Measurements from ENCODE around the gene P3H4. TPM values are rescaled to one million over a fixed set of nuclear protein-coding genes. Genes with fewer than 3 reads are reported as not detected.

Gene P3H4
- total RNA-seq, 2 experiments from 2014 or later = 2.2 TPM; not detected in 1

GRCh38 chr17:41801374-41802271 lies 10.1 kb downstream of the P3H4 start:
- peak overlapping the region; percentile 70 for H2AFZ ChIP-seq (ENCODE audit: low read length)
- BruUV-seq (replicated peaks) = no TSS peak
- peak; percentile 82 for DNase-seq (ENCODE audit: low spot score)

GRCh38 chr17:41800601-41801373 lies 11.0 kb downstream of the P3H4 start:
- no peak overlapping the region for H3K4me3 ChIP-seq (ENCODE audit: low read depth, low read length, poor library complexity, severe bottlenecking)
- H3K27ac ChIP-seq (ENCODE audit: low read depth, low read length, poor library complexity, severe bottlenecking) = no peak overlapping the region
- no peaks in the 10 kb centered on the region for H4K20me1 ChIP-seq (ENCODE audit: insufficient read depth, low read length)
- POLR2A ChIA-PET = interaction anchor here (0.6 to 1.0 kb wide), 2 partner anchors 25 to 64 kb away, joined by 3 to 4 read pairs; no protein-coding TSS in a partner anchor
- no peaks in the 10 kb centered on the region for H3K36me3 ChIP-seq (ENCODE audit: insufficient read depth, low read length)
- BruUV-seq (replicated peaks) = no TSS peak
- intact Hi-C loops (cut with micrococcal nuclease; ENCODE audit: unreplicated experiment) = loop anchor here (1.0 kb wide), 2 partner anchors 62 to 159 kb away; no protein-coding TSS in a partner anchor
- DNase-seq (ENCODE audit: low spot score) = peak; percentile 70
- no peaks in the 10 kb centered on the region for H3K79me2 ChIP-seq (ENCODE audit: insufficient read depth, low read depth, low read length)
- no peaks in the 10 kb centered on the region for H3K9me3 ChIP-seq (ENCODE audit: low read length)
- no peaks in the 10 kb centered on the region for H3K9me2 ChIP-seq (ENCODE audit: insufficient read depth, low read length)
- TF ChIP-seq EZH2phosphoT487 (IDR thresholded peaks at IDR 0.05; ENCODE audit: borderline replicate concordance, low read depth, low read length) = no peak
- TF ChIP-seq, protein P1, sequence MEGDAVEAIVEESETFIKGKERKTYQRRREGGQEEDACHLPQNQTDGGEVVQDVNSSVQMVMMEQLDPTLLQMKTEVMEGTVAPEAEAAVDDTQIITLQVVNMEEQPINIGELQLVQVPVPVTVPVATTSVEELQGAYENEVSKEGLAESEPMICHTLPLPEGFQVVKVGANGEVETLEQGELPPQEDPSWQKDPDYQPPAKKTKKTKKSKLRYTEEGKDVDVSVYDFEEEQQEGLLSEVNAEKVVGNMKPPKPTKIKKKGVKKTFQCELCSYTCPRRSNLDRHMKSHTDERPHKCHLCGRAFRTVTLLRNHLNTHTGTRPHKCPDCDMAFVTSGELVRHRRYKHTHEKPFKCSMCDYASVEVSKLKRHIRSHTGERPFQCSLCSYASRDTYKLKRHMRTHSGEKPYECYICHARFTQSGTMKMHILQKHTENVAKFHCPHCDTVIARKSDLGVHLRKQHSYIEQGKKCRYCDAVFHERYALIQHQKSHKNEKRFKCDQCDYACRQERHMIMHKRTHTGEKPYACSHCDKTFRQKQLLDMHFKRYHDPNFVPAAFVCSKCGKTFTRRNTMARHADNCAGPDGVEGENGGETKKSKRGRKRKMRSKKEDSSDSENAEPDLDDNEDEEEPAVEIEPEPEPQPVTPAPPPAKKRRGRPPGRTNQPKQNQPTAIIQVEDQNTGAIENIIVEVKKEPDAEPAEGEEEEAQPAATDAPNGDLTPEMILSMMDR (conservative IDR thresholded peaks at IDR 0.05; ENCODE audit: low read length) = no peak
- H3K4me1 ChIP-seq (ENCODE audit: insufficient read depth, low read length, poor library complexity, severe bottlenecking) = peaks cover 28% of the 10 kb centered on the region
- H2AFZ ChIP-seq (ENCODE audit: low read length) = peak overlapping the region; percentile 70; the same call in 1 of the 2 replicates
- H3K4me2 ChIP-seq (ENCODE audit: low read length) = peak overlapping the region; percentile 36
- CTCF ChIA-PET (ENCODE audit: unreplicated experiment) = interaction anchor here (0.6 kb wide), 2 partner anchors 76 to 1007 kb away, joined by 6 to 10 read pairs; no protein-coding TSS in a partner anchor

More at GRCh38 chr17:41801374-41802271, 10.1 kb downstream of the P3H4 start:
- TF ChIP-seq, protein P1 (conservative IDR thresholded peaks at IDR 0.05; ENCODE audit: low read length) = peak; percentile 97
- TF ChIP-seq EZH2phosphoT487 (IDR thresholded peaks at IDR 0.05; ENCODE audit: borderline replicate concordance, low read depth, low read length) = no peak
- H3K27ac ChIP-seq (ENCODE audit: low read depth, low read length, poor library complexity, severe bottlenecking) = no peak overlapping the region
- ChIA-PET POLR2A (interaction anchor here (0.6 to 1.0 kb wide), 2 partner anchors 63 to 75 kb away, joined by 3 to 4 read pairs; no protein-coding TSS in a partner anchor), CTCF (ENCODE audit: unreplicated experiment) (interaction anchor here (0.6 to 0.8 kb wide), 2 partner anchors 158 to 504 kb away, joined by 3 to 4 read pairs; no protein-coding TSS in a partner anchor)
- intact Hi-C loops (cut with micrococcal nuclease; ENCODE audit: unreplicated experiment) = loop anchor here (1.0 kb wide), 2 partner anchors 63 to 158 kb away; no protein-coding TSS in a partner anchor
- H3K79me2 ChIP-seq (ENCODE audit: insufficient read depth, low read depth, low read length) = no peaks in the 10 kb centered on the region
- no peaks in the 10 kb centered on the region for H3K36me3 ChIP-seq (ENCODE audit: insufficient read depth, low read length)
- H3K9me2 ChIP-seq (ENCODE audit: insufficient read depth, low read length) = no peaks in the 10 kb centered on the region
- peaks cover 28% of the 10 kb centered on the region for H3K4me1 ChIP-seq (ENCODE audit: insufficient read depth, low read length, poor library complexity, severe bottlenecking)
- H3K9me3 ChIP-seq (ENCODE audit: low read length) = no peaks in the 10 kb centered on the region
- H3K4me3 ChIP-seq (ENCODE audit: low read depth, low read length, poor library complexity, severe bottlenecking) = no peak overlapping the region
- peak overlapping the region; percentile 36 for H3K4me2 ChIP-seq (ENCODE audit: low read length)
- H4K20me1 ChIP-seq (ENCODE audit: insufficient read depth, low read length) = no peaks in the 10 kb centered on the region

Data from OCI-LY7 (cell line).